HCT116 (cell line): ENCODE data around the gene CAPRIN2.
A peak's percentile ranks its signal among the peaks of the same experiment; 100 is the strongest.

Source experiments
- CBX3 ChIP-seq: IDR thresholded peaks from 2 replicates; pipeline ENCODE4 v1.6.1; 2012; ENCODE audit warnings: low read depth
- CEBPB ChIP-seq: IDR thresholded peaks from 2 replicates; pipeline ENCODE4 v1.6.1; 2012; ENCODE audit warnings: low read depth
- CTCF ChIP-seq, 3 experiments: fragments of 200-600 bp in 1 of 3; sonication (generic) in 1 of 3; IDR thresholded peaks in 2 of 3; conservative IDR thresholded peaks in 1 of 3; 2 replicates each; pipeline ENCODE4 v1.5.1; 2012 to 2017; ENCODE audit warnings: low read depth in 2 of 3, low read length in 2 of 3, antibody characterized with exemption in 1 of 3, borderline replicate concordance in 1 of 3, control low read depth in 1 of 3, mild to moderate bottlenecking in 1 of 3, mixed read lengths in 1 of 3, mixed run types in 1 of 3, moderate library complexity in 1 of 3; ENCODE audit not compliant: insufficient read depth in 1 of 3
- EZH2 ChIP-seq: fragments of 200-600 bp; sonication (generic); IDR thresholded peaks from 2 replicates; pipeline ENCODE4 v1.6.1; 2017; ENCODE audit warnings: antibody characterized with exemption, mixed run types
- EZH2phosphoT487 ChIP-seq: fragments of 200-600 bp; IDR thresholded peaks from 2 replicates; pipeline ENCODE4 v1.6.1; 2018; ENCODE audit warnings: antibody characterized with exemption, borderline replicate concordance
- MAX ChIP-seq: IDR thresholded peaks from 2 replicates; pipeline ENCODE4 v1.6.1; 2012
- POLR2A ChIP-seq: IDR thresholded peaks from 2 replicates; pipeline ENCODE4 v1.7.0; 2011; ENCODE audit warnings: borderline replicate concordance; ENCODE audit not compliant: insufficient read depth, insufficient read length; ENCODE audit errors: extremely low read depth
- POLR2AphosphoS5 ChIP-seq: IDR thresholded peaks from 2 replicates; pipeline ENCODE4 v1.6.1; 2011; ENCODE audit warnings: mild to moderate bottlenecking, low read depth, low read length, moderate library complexity
- RAD21 ChIP-seq: IDR thresholded peaks from 2 replicates; pipeline ENCODE4 v1.6.1; 2012; ENCODE audit warnings: low read depth, mild to moderate bottlenecking
- YY1 ChIP-seq: IDR thresholded peaks from 2 replicates; pipeline ENCODE4 v1.6.1; 2011; ENCODE audit warnings: low read length, low read depth, moderate library complexity, mild to moderate bottlenecking; ENCODE audit not compliant: insufficient replicate concordance; ENCODE audit errors: extremely low read depth
- ZFX ChIP-seq: fragments of 450-650 bp; IDR thresholded peaks from 2 replicates; pipeline ENCODE4 v1.6.1; 2017

GRCh38 chr12:30753233-30753632, 1.5 kb downstream of the CAPRIN2 start:
- TF ChIP-seq POLR2AphosphoS5 (no peak), ZFX (no peak), CTCF (IDR thresholded peaks at IDR 0.05 in 2 of 3, conservative IDR thresholded peaks at IDR 0.05 in 1 of 3; ENCODE audit: borderline replicate concordance in 1 of 3, insufficient read depth in 1 of 3, low read depth in 2 of 3, low read length in 2 of 3) (peak in 2 of 3 experiments; percentile 42 to 48; a peak in 4 of 6 replicates), CEBPB (no peak), YY1 (no peak), RAD21 (0 out of 2 replicates have a peak, but pooled peaks have one; percentile 8), EZH2 (no peak), POLR2A (no peak), MAX (no peak), CBX3 (no peak), EZH2phosphoT487 (no peak)
